ENCODE data around the gene ROCK2.
"Not testable (repeated sequence)": the region's sequence is repeated elsewhere in the genome, so short reads cannot be mapped to it uniquely, and the experiment has no call there.

The ROCK2 gene

GRCh38 chr2:11267931-11268330 lies 76.5 kb downstream of the ROCK2 start:
- no peak for DNase-seq (ENCODE audit: low read depth in 2 of 2)

- no peak for DNase-seq (ENCODE audit: low read depth in 2 of 2)
Measured at GRCh38 chr2:11264818-11265217, 79.6 kb downstream of the ROCK2 start.

GRCh38 chr2:11264007-11264406 lies 80.4 kb downstream of the ROCK2 start:
- no peak for DNase-seq (ENCODE audit: low read depth in 2 of 2)

- no peak for DNase-seq (ENCODE audit: low read depth in 2 of 2)
Measured at GRCh38 chr2:11263177-11263576, 81.3 kb downstream of the ROCK2 start.

GRCh38 chr2:11262438-11262837 lies 82.0 kb downstream of the ROCK2 start:
- DNase-seq (ENCODE audit: low read depth in 2 of 2) = not testable (repeated sequence)

GRCh38 chr2:11261564-11261963 lies 82.9 kb downstream of the ROCK2 start:
- not testable (repeated sequence) for DNase-seq (ENCODE audit: low read depth in 2 of 2)

- no peak for DNase-seq (ENCODE audit: low read depth in 2 of 2)
Measured at GRCh38 chr2:11260979-11261378, 83.5 kb downstream of the ROCK2 start.

GRCh38 chr2:11257964-11258363 lies 86.5 kb downstream of the ROCK2 start:
- no peak for DNase-seq (ENCODE audit: low read depth in 2 of 2)

- DNase-seq (ENCODE audit: low read depth in 2 of 2) = no peak
Measured at GRCh38 chr2:11257078-11257477, 87.4 kb downstream of the ROCK2 start.

- DNase-seq (ENCODE audit: low read depth in 2 of 2) = no peak
Measured at GRCh38 chr2:11256166-11256565, 88.3 kb downstream of the ROCK2 start.

GRCh38 chr2:11254100-11254536 lies 90.3 kb downstream of the ROCK2 start:
- no peak for DNase-seq (ENCODE audit: low read depth in 2 of 2)

GRCh38 chr2:11252458-11252857 lies 92.0 kb downstream of the ROCK2 start:
- DNase-seq (ENCODE audit: low read depth in 2 of 2) = not testable (repeated sequence)

GRCh38 chr2:11250400-11251196 lies 93.8 kb downstream of the ROCK2 start:
- DNase-seq (ENCODE audit: low read depth in 2 of 2) = no peak

GRCh38 chr2:11245322-11245721 lies 99.1 kb downstream of the ROCK2 start:
- DNase-seq (ENCODE audit: low read depth in 2 of 2) = no peak

GRCh38 chr2:11244091-11244826 lies 100.2 kb downstream of the ROCK2 start:
- no peak for DNase-seq (ENCODE audit: low read depth in 2 of 2)

GRCh38 chr2:11243512-11243911 lies 100.9 kb downstream of the ROCK2 start:
- no peak for DNase-seq (ENCODE audit: low read depth in 2 of 2)

- no peak for DNase-seq (ENCODE audit: low read depth in 2 of 2)
Measured at GRCh38 chr2:11242542-11243174, 101.8 kb downstream of the ROCK2 start.

GRCh38 chr2:11241412-11242203 lies 102.8 kb downstream of the ROCK2 start:
- no peak for DNase-seq (ENCODE audit: low read depth in 2 of 2)

GRCh38 chr2:11239666-11240462 lies 104.6 kb downstream of the ROCK2 start:
- no peak for DNase-seq (ENCODE audit: low read depth in 2 of 2)

- no peak for DNase-seq (ENCODE audit: low read depth in 2 of 2)
Measured at GRCh38 chr2:11239147-11239546, 105.3 kb downstream of the ROCK2 start.

- DNase-seq (ENCODE audit: low read depth in 2 of 2) = no peak
Measured at GRCh38 chr2:11237122-11237521, 107.3 kb downstream of the ROCK2 start.
